ENCODE data around the gene FHIT.
"Not testable (repeated sequence)": the region's sequence is repeated elsewhere in the genome, so short reads cannot be mapped to it uniquely, and the experiment has no call there.

Gene FHIT

GRCh38 chr3:61226166-61226686 lies 25.0 kb downstream of the FHIT start:
- no peak for DNase-seq

- DNase-seq, result no peak
Observed at GRCh38 chr3:61224823-61225222, 26.4 kb downstream of the FHIT start.

DNA sequence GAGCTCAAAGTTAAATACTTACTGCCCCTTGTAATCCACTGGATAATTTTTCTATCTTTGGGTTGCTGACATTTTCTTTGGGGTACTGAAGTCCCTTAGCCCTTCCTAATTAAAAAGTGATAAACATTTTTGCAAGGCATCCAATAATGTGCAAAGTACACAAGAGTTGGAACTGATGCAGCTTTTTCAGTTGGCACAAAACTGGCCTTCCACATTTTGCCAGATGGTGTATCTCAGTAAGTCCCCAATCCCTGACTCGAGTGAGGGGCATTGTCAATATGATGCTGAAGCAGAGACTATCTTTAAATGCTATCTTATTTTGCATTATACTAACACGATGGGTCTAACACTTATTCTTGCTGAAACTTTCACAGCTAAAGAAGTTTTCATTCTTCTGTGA lies 27.8 kb downstream of the FHIT start:
- DNase-seq, result no peak

- no peak for DNase-seq
Observed at GRCh38 chr3:61222467-61222866, 28.8 kb downstream of the FHIT start.

DNA sequence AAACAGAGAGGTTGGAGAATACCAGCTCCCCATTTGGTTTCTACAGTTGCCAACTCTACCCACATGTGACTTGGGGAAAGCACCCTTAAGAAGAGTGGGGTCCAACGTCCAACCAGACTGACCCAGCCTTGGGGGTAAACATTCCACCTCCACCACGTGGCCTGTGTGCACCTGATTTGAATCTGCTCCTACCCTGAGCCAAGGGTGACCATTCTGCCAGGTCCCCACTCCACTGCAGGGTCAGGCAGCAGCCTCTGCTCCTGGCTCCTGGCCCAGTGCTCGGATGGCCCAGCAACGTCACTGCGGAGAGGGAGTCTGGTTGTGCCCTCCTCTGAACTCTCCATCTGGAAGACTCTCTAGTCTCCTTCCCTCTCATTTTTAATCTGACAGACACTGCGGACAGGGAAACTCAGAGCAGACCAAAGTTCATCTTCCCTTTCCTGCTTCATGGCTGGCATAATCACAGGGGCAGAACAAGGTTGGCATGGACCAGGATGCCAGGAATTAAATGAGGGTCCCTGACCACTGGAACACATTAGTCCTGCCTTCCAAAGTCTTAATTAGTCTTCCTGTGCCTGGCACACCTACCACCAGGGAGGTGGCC lies 29.4 kb downstream of the FHIT start:
- DNase-seq, result no peak

DNA sequence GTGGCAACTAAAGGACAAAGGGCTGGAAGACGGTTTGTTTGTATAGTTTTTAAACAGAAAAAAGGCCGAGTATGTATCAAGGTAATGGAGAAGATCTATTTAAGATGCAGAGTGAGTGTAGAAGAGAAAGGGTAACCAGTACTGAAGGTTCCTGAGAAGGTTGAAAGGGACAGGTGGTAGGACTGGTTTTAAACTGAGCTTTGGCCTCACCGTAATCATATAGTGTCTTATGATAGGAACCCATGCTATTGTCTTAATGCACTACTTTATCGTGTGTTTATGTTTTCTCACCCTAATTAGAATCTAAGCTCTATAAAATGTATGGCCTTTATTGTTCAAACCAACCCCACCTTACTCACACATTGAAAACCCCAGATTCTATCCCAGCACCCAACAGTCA lies 32.7 kb downstream of the FHIT start:
- DNase-seq, result no peak

DNA sequence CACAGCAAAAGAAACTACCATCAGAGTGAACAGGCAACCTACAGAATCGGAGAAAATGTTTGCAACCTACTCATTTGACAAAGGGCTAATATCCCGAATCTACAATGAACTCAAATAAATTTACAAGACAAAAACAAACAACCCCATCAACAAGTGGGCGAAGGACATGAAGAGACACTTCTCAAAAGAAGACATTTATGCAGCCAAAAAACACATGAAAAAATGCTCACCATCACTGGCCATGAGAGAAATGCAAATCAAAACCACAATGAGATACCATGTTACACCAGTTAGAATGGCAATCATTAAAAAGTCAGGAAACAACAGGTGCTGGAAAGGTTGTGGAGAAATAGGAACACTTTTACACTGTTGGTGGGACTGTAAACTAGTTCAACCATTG lies 35.1 kb downstream of the FHIT start:
- not testable (repeated sequence) for DNase-seq

DNA sequence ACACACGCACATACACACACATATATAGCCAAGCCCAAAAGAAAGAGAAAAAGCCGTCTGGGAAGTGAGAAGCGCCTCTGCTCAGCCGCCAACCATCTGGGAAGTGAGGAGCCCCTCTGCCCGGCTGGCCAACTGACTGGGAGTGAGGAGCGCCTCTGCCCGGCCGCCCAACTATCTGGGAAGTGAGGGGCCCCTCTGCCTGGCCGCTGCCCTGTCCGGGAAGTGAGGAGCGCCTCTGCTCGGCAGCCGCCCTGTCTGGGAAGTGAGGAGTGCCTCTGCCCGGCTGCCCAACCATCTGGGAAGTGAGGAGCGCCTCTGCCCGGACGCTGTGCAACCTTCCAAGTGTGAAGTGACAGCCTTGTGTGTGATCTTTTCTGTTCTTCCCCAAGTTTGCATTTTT lies 49.2 kb downstream of the FHIT start:
- DNase-seq, result no peak

DNA sequence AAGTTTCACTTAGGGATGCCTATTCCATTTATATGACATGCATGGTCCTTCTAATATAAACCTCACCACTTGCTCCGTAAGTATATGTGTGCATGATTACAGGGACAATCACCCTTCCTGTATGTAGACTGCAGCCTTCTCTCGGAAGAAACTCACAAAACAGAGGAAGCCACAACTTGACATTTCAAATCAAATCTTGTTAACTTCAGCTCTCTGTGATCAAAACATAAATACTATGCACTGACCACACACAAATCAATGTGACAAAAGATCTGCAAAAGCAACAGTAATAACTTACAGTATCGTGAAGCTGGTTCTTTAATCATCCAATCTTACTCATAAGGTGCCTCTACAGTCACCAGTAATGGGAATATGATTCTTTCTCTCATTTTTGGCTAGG lies 50.2 kb downstream of the FHIT start:
- DNase-seq, result no peak

DNA sequence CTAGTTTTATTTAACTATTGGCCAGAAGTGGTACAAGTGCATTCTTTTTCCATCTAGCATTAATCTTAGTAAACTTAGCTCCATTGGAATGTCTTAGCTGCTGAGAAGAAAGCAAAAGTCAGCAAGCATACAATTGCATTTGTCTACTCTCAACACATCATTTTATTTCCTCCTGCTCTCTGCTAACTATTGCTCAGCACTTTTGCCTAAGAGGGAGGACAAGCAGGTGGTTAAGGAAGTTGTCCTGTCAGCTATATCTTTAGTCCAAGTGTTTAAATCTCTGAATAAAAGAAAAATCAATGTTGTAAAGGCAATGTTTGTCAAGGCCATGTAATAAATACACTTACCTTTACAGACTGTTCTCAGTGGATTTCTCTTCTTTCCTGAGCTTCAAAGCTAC lies 51.0 kb downstream of the FHIT start:
- no peak for DNase-seq

GRCh38 chr3:61199843-61200242 lies 51.4 kb downstream of the FHIT start:
- DNase-seq, result no peak

DNA sequence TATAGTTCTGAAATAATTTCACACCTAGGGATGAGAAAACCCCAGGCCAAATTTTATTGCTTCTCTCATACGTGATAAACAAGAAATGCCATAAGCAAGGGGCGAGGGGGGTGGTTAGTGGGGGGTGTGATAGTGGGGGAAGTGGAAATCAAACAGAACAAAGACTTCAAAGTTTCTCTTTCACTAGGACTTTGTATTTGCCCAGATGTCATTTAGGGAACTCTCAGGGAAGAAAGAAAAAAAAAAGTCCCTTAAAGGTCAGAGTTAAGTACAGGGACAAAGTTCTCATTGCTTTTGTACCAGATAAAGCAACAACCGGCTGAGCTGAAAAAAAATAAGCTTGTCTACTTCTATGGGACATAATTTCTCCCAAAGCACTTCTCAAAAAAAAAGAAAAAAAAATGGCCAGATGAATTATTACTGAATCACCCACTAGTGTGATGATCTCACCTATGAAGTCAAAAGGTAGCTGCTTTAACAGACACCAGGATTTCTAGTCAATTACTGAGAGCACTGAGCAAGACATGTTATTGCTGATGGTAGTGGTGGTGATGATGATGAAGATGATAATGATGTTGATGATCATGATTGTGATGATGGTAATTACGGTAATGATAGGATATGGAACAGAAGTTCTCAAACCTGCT lies 56.2 kb downstream of the FHIT start:
- no peak for DNase-seq

- DNase-seq, result no peak
Observed at GRCh38 chr3:61192222-61192621, 59.0 kb downstream of the FHIT start.

GRCh38 chr3:61190205-61190604 lies 61.0 kb downstream of the FHIT start:
- DNase-seq, result not testable (repeated sequence)

DNA sequence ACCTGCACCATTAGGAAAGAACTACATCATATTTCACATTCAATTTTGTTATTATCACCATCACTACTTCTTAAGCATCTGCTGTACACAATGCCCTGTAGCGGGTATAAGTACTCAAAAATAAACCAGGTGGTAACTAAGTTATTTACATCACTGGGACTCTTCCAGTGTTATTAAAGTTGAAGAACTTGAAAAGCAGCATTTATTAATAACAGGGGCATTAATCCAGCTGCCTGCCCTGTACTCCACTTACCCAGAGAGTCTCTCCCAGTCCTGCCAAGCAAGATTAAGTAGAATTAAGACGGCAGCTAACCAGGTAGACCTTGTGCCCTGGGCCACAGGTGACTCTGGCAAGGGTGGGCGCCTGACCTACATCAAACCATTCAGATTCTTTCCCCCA lies 65.2 kb downstream of the FHIT start:
- DNase-seq, result no peak

DNA sequence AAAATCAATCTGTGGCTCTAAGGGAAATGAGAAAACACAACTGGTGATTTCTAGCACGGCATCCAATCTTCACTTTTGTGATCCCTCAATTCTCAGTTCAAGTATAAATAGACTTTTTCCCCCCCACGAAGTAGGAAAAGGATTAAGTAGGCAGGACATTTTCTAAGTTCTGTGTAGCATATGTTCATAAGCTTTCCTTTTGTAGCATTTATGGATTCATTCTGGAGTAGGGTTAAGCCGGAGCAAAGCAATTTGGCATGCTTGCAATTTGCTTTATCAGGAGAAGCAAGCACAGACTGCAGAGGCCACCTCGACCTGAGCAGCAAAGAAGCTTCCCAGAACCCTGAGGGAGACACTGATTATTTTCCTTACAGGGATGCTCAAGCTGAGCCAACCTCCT lies 66.3 kb downstream of the FHIT start:
- no peak for DNase-seq

DNA sequence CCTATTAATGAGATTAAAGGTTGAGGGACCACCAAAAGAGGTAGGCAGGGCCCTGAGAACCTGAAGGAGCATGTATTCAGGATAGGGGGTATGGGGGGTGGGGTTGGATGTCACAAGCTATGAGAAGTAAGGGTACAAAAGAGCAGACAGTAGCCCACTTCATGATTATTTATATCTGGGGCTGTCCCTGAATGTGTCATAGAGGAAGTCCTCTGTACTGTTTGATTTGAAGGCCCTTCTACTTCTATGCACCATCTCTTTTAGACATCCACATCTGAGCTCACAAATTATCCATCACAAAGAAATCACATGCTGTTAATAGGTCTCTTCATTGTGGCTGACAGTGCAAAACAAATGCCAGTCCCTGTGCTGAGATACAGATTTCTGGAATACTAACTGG lies 68.6 kb downstream of the FHIT start:
- DNase-seq, result no peak

DNA sequence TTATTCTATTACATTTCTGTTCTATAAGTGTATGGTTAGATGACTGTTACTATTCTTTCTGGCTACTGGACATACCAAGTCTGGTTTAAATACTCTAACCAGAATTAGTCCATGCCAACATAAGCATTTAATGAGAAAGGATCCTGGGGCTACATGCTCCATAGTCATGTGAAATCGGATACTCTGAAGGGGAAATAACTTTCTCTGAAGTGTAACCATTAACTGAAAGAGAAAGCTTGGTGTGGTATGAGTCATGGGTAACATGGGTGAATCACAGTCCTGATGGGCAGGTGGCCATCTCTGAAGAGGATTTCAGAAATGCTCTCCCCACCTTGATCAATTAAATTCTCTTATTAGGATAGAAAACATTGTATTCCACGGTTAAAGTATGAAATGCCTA lies 69.4 kb downstream of the FHIT start:
- no peak for DNase-seq

GRCh38 chr3:61180206-61180605 lies 71.0 kb downstream of the FHIT start:
- no peak for DNase-seq

GRCh38 chr3:61178167-61178566 lies 73.1 kb downstream of the FHIT start:
- no peak for DNase-seq

DNA sequence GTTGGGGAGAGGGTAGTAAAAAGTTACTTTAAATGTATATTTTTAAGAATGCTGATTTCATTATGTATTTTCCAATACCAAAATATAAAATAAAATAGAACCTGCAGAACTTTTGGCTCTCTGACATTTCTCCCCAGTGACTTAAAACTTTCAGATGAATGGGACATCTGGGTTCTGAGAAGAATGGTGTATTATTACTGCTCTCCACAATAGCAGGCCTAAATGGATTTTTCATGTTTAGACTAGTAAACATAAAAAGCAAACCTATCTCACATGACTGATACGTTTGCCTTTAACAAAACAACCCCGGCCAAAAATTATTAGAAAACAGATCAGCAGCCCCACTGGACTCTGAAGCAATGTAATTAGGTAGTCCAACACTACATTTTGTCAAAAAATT lies 73.8 kb downstream of the FHIT start:
- DNase-seq, result no peak

- DNase-seq, result no peak
Observed at GRCh38 chr3:61173676-61174075, 77.6 kb downstream of the FHIT start.

DNA sequence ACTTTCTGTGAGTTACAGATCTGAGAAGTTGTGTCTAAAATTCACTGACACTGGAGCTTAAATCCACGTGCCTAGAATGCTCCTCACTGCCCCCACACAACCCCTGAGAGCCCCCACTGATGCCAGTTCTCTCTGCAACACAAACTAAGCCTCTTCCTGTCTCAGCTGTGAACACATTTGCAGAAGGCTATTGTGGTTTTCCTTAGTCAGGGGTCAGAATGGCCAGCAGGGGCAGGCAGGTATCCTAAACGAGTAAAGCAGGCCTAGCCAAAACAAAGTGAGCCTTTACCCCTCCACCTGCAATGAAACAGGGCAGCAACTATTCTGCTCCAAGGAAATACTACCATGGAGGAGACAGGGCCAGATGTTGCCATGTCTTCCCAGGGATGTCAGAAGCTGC lies 78.6 kb downstream of the FHIT start:
- DNase-seq, result no peak

GRCh38 chr3:61172203-61172602 lies 79.0 kb downstream of the FHIT start:
- no peak for DNase-seq

DNA sequence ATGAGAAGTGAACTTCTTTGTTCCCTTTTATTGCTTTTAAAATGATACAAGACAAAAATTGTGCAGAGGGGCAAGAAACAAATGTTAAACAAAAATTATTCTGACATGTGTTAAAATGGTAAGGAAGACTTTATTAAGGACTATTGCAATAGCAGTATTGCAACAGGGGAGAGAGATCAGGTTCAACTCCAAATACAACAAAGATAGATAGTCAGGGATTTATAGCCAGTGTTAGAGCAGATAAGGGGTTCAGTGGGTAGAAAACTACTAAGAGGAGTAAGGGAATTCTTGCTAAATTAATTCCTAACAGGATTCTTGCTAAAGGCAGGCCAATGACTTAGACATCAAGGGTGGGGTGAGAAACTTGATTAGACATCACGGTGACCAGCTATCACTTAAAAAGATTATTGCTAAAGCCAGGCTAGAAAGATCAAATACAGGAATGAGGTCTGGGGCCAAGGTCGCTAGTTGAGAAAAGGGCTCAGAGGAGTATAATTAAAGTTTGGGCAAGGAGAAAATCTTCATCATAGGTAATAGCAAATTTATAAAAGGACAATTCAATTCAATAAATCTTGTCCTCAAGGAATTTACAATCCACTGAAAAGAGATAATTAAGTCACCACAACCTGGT lies 81.5 kb downstream of the FHIT start:
- DNase-seq, result no peak

Data from NCI-H345 (cell line).